ELR (cell line): ENCODE measurements around the gene SAP30.

Experiments
- DNase-seq: peaks from one replicate; pipeline ENCODE4 v3.0.0-alpha.2; 2015; ENCODE audit warnings: low read depth

SAP30 gene

GRCh38 chr4:173370477-173371291 lies at the start of gene SAP30:
TSS of gene SAP30 (plus strand) at chr4:173370954. CDS start at chr4:173371183, 229 bp downstream.
- DNase-seq, result peak; percentile 97

- no peak for DNase-seq
Observed at GRCh38 chr4:173325007-173325736, 45.6 kb upstream of the SAP30 start.

- no peak for DNase-seq
Observed at GRCh38 chr4:173328236-173328901, 42.4 kb upstream of the SAP30 start.

- DNase-seq, result no peak
Observed at GRCh38 chr4:173330590-173330989, 40.2 kb upstream of the SAP30 start.

GRCh38 chr4:173332021-173332487 lies 38.7 kb upstream of the SAP30 start:
- DNase-seq, result peak; percentile 58

GRCh38 chr4:173332963-173333657 lies 37.6 kb upstream of the SAP30 start:
- DNase-seq, result peak; percentile 33

- DNase-seq, result peak; percentile 38
Observed at GRCh38 chr4:173333658-173334084, 37.1 kb upstream of the SAP30 start.

GRCh38 chr4:173334085-173334890 lies 36.5 kb upstream of the SAP30 start, which contains the start of gene HMGB2:
TSS of gene HMGB2 (minus strand) at chr4:173334358. CDS start at chr4:173333649, 709 bp downstream.
- peak; percentile 99 for DNase-seq

- peak; percentile 94 for DNase-seq
Observed at GRCh38 chr4:173334891-173335752, 35.6 kb upstream of the SAP30 start.

- DNase-seq, result peak; percentile 63
Observed at GRCh38 chr4:173337463-173337862, 33.3 kb upstream of the SAP30 start.

- DNase-seq, result no peak
Observed at GRCh38 chr4:173343832-173344397, 26.8 kb upstream of the SAP30 start.

GRCh38 chr4:173345648-173346047 lies 25.1 kb upstream of the SAP30 start:
- DNase-seq, result no peak

- DNase-seq, result peak; percentile 79
Observed at GRCh38 chr4:173346074-173346473, 24.7 kb upstream of the SAP30 start.

- no peak for DNase-seq
Observed at GRCh38 chr4:173347467-173347866, 23.3 kb upstream of the SAP30 start.

GRCh38 chr4:173357939-173358338 lies 12.8 kb upstream of the SAP30 start:
- no peak for DNase-seq

- DNase-seq, result peak; percentile 45
Observed at GRCh38 chr4:173360587-173361221, 10.1 kb upstream of the SAP30 start.

GRCh38 chr4:173362666-173363065 lies 8.1 kb upstream of the SAP30 start:
- no peak for DNase-seq

- no peak for DNase-seq
Observed at GRCh38 chr4:173365359-173365996, 5.3 kb upstream of the SAP30 start.

- DNase-seq, result peak; percentile 44
Observed at GRCh38 chr4:173367285-173367684, 3.5 kb upstream of the SAP30 start.
